ENCODE measurements around the gene LSM3.

LSM3 gene

GRCh38 chr3:14133188-14133800 is 45.3 kb upstream of the LSM3 start:
- no peak for TF ChIP-seq CTCF (IDR thresholded peaks at IDR 0.05; ENCODE audit: low read depth, low read length)
- H3K4me3 ChIP-seq (ENCODE audit: low read depth, low read length), result no peak overlapping the region

GRCh38 chr3:14133876-14134275 is 44.7 kb upstream of the LSM3 start:
- no peak overlapping the region for H3K4me3 ChIP-seq (ENCODE audit: low read depth, low read length)
- TF ChIP-seq CTCF (IDR thresholded peaks at IDR 0.05; ENCODE audit: low read depth, low read length), result no peak

- no peak for TF ChIP-seq CTCF (IDR thresholded peaks at IDR 0.05; ENCODE audit: low read depth, low read length)
- H3K4me3 ChIP-seq (ENCODE audit: low read depth, low read length), result no peak overlapping the region
These were observed 44.3 kb upstream of the LSM3 start for GRCh38 chr3:14134291-14134690.

GRCh38 chr3:14135581-14135980 is 43.0 kb upstream of the LSM3 start:
- TF ChIP-seq CTCF (IDR thresholded peaks at IDR 0.05; ENCODE audit: low read depth, low read length), result no peak
- no peak overlapping the region for H3K4me3 ChIP-seq (ENCODE audit: low read depth, low read length)

GRCh38 chr3:14137004-14137403 is 41.6 kb upstream of the LSM3 start:
- no peak for TF ChIP-seq CTCF (IDR thresholded peaks at IDR 0.05; ENCODE audit: low read depth, low read length)
- no peak overlapping the region for H3K4me3 ChIP-seq (ENCODE audit: low read depth, low read length)

- no peak for TF ChIP-seq CTCF (IDR thresholded peaks at IDR 0.05; ENCODE audit: low read depth, low read length)
- H3K4me3 ChIP-seq (ENCODE audit: low read depth, low read length), result no peak overlapping the region
These were observed 41.2 kb upstream of the LSM3 start for GRCh38 chr3:14137445-14137844.

- no peak for TF ChIP-seq CTCF (IDR thresholded peaks at IDR 0.05; ENCODE audit: low read depth, low read length)
- no peak overlapping the region for H3K4me3 ChIP-seq (ENCODE audit: low read depth, low read length)
These were observed 40.3 kb upstream of the LSM3 start for GRCh38 chr3:14138109-14138877.
